ENCODE results near the gene TTC23.

DNA sequence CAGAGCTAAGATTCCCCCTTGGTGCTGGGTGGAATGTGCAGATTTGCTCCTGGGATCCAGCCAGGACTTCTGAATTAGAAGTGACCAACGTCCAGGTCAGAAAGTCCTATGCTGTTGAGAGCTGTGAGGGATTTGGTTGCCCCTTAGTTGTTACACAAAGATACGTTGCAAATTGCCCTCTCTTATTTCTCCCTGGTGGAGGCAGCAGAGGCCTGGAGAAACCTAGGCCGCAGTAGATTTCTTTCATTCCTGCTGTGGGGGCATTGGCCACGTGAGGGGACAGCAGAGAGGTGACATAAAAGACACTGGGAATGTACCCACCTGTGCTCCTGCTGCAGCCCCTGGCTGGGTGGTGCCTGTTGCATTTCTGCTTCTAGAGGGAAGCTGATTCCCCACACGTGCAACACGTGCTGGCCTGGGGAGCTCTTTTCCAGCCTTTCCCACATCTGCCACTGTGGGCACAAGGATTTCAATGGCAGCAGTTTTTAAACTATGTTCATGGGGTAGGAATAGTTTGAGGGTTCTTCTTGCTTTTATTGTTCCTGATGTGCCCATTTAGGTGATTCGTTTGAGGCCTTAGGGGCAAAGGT lies 78.8 kb downstream of the TTC23 start:
- TF ChIP-seq, protein P1, sequence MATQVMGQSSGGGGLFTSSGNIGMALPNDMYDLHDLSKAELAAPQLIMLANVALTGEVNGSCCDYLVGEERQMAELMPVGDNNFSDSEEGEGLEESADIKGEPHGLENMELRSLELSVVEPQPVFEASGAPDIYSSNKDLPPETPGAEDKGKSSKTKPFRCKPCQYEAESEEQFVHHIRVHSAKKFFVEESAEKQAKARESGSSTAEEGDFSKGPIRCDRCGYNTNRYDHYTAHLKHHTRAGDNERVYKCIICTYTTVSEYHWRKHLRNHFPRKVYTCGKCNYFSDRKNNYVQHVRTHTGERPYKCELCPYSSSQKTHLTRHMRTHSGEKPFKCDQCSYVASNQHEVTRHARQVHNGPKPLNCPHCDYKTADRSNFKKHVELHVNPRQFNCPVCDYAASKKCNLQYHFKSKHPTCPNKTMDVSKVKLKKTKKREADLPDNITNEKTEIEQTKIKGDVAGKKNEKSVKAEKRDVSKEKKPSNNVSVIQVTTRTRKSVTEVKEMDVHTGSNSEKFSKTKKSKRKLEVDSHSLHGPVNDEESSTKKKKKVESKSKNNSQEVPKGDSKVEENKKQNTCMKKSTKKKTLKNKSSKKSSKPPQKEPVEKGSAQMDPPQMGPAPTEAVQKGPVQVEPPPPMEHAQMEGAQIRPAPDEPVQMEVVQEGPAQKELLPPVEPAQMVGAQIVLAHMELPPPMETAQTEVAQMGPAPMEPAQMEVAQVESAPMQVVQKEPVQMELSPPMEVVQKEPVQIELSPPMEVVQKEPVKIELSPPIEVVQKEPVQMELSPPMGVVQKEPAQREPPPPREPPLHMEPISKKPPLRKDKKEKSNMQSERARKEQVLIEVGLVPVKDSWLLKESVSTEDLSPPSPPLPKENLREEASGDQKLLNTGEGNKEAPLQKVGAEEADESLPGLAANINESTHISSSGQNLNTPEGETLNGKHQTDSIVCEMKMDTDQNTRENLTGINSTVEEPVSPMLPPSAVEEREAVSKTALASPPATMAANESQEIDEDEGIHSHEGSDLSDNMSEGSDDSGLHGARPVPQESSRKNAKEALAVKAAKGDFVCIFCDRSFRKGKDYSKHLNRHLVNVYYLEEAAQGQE (IDR thresholded peaks at IDR 0.05; ENCODE audit: insufficient replicate concordance, low read depth), result no peak
- TF ChIP-seq, protein P2, sequence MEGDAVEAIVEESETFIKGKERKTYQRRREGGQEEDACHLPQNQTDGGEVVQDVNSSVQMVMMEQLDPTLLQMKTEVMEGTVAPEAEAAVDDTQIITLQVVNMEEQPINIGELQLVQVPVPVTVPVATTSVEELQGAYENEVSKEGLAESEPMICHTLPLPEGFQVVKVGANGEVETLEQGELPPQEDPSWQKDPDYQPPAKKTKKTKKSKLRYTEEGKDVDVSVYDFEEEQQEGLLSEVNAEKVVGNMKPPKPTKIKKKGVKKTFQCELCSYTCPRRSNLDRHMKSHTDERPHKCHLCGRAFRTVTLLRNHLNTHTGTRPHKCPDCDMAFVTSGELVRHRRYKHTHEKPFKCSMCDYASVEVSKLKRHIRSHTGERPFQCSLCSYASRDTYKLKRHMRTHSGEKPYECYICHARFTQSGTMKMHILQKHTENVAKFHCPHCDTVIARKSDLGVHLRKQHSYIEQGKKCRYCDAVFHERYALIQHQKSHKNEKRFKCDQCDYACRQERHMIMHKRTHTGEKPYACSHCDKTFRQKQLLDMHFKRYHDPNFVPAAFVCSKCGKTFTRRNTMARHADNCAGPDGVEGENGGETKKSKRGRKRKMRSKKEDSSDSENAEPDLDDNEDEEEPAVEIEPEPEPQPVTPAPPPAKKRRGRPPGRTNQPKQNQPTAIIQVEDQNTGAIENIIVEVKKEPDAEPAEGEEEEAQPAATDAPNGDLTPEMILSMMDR (IDR thresholded peaks at IDR 0.05; ENCODE audit: insufficient read depth, low read length), result no peak
- no peak for TF ChIP-seq POLR2AphosphoS5 (IDR thresholded peaks at IDR 0.05; ENCODE audit: low read depth)
